GM23248 (cell line): ENCODE data around the gene ADGRG7.

Source experiments
- EZH2 ChIP-seq: fragments of 200-600 bp; sonication (generic); IDR thresholded peaks from 2 replicates; pipeline ENCODE4 v1.6.1; 2018; ENCODE audit warnings: antibody characterized with exemption, mild to moderate bottlenecking; ENCODE audit not compliant: insufficient read depth, poor library complexity, severe bottlenecking
- EZH2phosphoT487 ChIP-seq: fragments of 200-600 bp; sonication (generic); IDR thresholded peaks from 2 replicates; pipeline ENCODE4 v1.6.1; 2018; ENCODE audit warnings: antibody characterized with exemption, moderate library complexity, mild to moderate bottlenecking, low read depth; ENCODE audit not compliant: insufficient read depth

DNA sequence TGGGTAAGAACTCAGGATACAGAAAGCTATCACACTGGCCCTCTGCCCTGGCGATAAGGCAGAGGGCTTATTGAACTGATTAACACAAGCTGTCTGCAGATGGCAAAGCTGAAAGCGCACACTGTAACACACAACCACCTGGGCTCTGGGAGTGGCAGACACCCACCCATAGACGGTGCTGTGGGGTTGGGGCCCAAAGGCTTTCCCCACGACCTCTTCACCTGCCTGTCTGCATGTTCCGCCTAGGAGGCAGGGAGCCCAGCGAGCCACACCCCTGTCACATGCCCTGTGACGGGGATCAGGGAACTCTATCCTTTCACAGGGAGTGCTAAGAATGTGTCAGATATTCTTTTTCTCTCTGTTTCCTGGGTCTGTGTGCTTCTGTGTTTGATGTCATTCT, 87.8 kb downstream of the ADGRG7 start:
- TF ChIP-seq EZH2phosphoT487, result no peak
- TF ChIP-seq EZH2, result no peak
